22Rv1 (cell line): ENCODE results near the gene CAMTA2.

ENCODE experiments used
- H3K27ac ChIP-seq: fragments of 450-650 bp; 2 replicates; pipeline ENCODE4 v1.5.1; 2017
- CTCF ChIP-seq: fragments of 450-650 bp; IDR thresholded peaks from 2 replicates; pipeline ENCODE4 v1.5.1; 2017; ENCODE audit warnings: mild to moderate bottlenecking
- ZFX ChIP-seq: fragments of 450-650 bp; IDR thresholded peaks from 2 replicates; pipeline ENCODE4 v1.6.1; 2017; ENCODE audit warnings: antibody characterized with exemption, borderline replicate concordance

The CAMTA2 gene

GRCh38 chr17:4939546-4939795 lies 48.0 kb downstream of the CAMTA2 start:
- no peak for TF ChIP-seq ZFX
- no peak for TF ChIP-seq CTCF
- H3K27ac ChIP-seq: peak overlapping the region; percentile 98

- H3K27ac ChIP-seq: peak overlapping the region; percentile 98
- TF ChIP-seq CTCF (no peak; the same call in 1 of the 2 replicates), ZFX (no peak)
Observed at GRCh38 chr17:4938688-4939545, 48.6 kb downstream of the CAMTA2 start.

- H3K27ac ChIP-seq: peak overlapping the region; percentile 98; the same call in 1 of the 2 replicates
- TF ChIP-seq ZFX (no peak), CTCF (no peak)
Observed at GRCh38 chr17:4938069-4938491, 49.4 kb downstream of the CAMTA2 start.

- H3K27ac ChIP-seq: no peak overlapping the region
- no peak for TF ChIP-seq CTCF
- TF ChIP-seq ZFX: no peak
Observed at GRCh38 chr17:4937553-4937952, 49.9 kb downstream of the CAMTA2 start.

GRCh38 chr17:4936436-4936835 lies 51.0 kb downstream of the CAMTA2 start:
- H3K27ac ChIP-seq: no peak overlapping the region
- TF ChIP-seq ZFX (no peak), CTCF (no peak)

GRCh38 chr17:4935650-4936049 lies 51.8 kb downstream of the CAMTA2 start:
- TF ChIP-seq ZFX: no peak
- TF ChIP-seq CTCF: no peak
- H3K27ac ChIP-seq: no peak overlapping the region

GRCh38 chr17:4934173-4934979 lies 53.1 kb downstream of the CAMTA2 start:
- TF ChIP-seq ZFX: no peak
- peak; percentile 17; the same call in 1 of the 2 replicates for TF ChIP-seq CTCF
- H3K27ac ChIP-seq: no peak overlapping the region
